ENCODE results near the gene TSHR.
"Not testable (repeated sequence)": the region's sequence is repeated elsewhere in the genome, so short reads cannot be mapped to it uniquely, and the experiment has no call there.

DNA sequence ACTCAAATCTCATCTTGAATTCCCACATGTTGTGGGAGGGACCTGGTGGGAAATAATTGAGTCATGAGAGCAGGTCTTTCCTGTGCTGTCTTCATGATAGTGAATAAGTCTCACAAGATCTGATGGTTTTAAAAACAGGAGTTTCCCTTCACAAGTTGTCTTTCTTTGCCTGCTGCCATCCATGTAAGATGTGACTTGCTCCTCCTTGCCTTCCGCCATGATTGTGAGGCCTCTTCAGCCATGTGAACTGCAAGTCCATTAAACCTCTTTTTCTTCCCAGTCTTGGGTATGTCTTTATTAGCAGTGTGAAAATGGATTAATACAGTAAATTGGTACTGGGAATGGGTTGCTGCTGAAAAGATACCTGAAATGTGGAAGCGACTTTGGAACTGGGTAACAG is 98.6 kb downstream of the TSHR start:
- TF ChIP-seq, protein P1, sequence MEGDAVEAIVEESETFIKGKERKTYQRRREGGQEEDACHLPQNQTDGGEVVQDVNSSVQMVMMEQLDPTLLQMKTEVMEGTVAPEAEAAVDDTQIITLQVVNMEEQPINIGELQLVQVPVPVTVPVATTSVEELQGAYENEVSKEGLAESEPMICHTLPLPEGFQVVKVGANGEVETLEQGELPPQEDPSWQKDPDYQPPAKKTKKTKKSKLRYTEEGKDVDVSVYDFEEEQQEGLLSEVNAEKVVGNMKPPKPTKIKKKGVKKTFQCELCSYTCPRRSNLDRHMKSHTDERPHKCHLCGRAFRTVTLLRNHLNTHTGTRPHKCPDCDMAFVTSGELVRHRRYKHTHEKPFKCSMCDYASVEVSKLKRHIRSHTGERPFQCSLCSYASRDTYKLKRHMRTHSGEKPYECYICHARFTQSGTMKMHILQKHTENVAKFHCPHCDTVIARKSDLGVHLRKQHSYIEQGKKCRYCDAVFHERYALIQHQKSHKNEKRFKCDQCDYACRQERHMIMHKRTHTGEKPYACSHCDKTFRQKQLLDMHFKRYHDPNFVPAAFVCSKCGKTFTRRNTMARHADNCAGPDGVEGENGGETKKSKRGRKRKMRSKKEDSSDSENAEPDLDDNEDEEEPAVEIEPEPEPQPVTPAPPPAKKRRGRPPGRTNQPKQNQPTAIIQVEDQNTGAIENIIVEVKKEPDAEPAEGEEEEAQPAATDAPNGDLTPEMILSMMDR (IDR thresholded peaks at IDR 0.05) = not testable (repeated sequence)
- TF ChIP-seq POLR2AphosphoS5, POLR2A (IDR thresholded peaks at IDR 0.05): not testable (repeated sequence)
